MCF 10A (cell line): ENCODE measurements around the gene RASGEF1B. TPM values are rescaled to one million over a fixed set of nuclear protein-coding genes. Genes with fewer than 3 reads are reported as not detected.

Experiments
- BruUV-seq: library from RNA; stranded (reverse); fragments of 400-500 nt; replicated peaks from 2 replicates; lab custom pipeline; 2021; lab: Mats Ljungman, UMichigan
- CTCF ChIA-PET: fragments of 300-600 bp; sonication (Branson Sonifier 250); formaldehyde crosslinking; extraction: SDS; loops from one replicate; lab custom pipeline; 2021; ENCODE audit warnings: antibody characterized with exemption, inconsistent platforms; lab: Yijun Ruan, JAX
- POLR2A ChIA-PET: fragments of 300-600, 350-650 bp; sonication (Branson Sonifier 250); formaldehyde crosslinking; extraction: SDS; loops from one replicate; lab custom pipeline; 2020; ENCODE audit warnings: antibody characterized with exemption, inconsistent platforms; lab: Yijun Ruan, JAX
- DNase-seq: peaks from one replicate; pipeline ENCODE4 v3.0.0-alpha.2; 2018; ENCODE audit not compliant: unreplicated experiment
- H3K27ac Mint-ChIP-seq: one replicate; pipeline ENCODE4 v1.8.0; 2022; ENCODE audit warnings: mild to moderate bottlenecking, low read depth, mixed read lengths; ENCODE audit not compliant: unreplicated experiment
- H3K27me3 Mint-ChIP-seq: one replicate; pipeline ENCODE4 v1.8.0; 2022; ENCODE audit warnings: mixed read lengths; ENCODE audit not compliant: insufficient read depth, unreplicated experiment
- H3K36me3 Mint-ChIP-seq: one replicate; pipeline ENCODE4 v1.8.0; 2022; ENCODE audit warnings: mild to moderate bottlenecking, moderate library complexity, mixed read lengths; ENCODE audit not compliant: insufficient read depth, unreplicated experiment
- H3K4me1 Mint-ChIP-seq: one replicate; pipeline ENCODE4 v1.8.0; 2022; ENCODE audit warnings: mixed read lengths; ENCODE audit not compliant: insufficient read depth, unreplicated experiment
- H3K4me3 Mint-ChIP-seq: one replicate; pipeline ENCODE4 v1.8.0; 2022; ENCODE audit warnings: mild to moderate bottlenecking, moderate library complexity, mixed read lengths; ENCODE audit not compliant: unreplicated experiment
- H3K9me3 Mint-ChIP-seq: one replicate; pipeline ENCODE4 v1.8.0; 2022; ENCODE audit warnings: mixed read lengths; ENCODE audit not compliant: unreplicated experiment
- CTCF ChIP-seq: fragments of 200-600 bp; IDR thresholded peaks from one replicate; pipeline ENCODE4 v1.8.0; 2022; ENCODE audit warnings: antibody characterized with exemption, mild to moderate bottlenecking; ENCODE audit not compliant: unreplicated experiment
- intact Hi-C: fragments of 100-400 bp; cut with micrococcal nuclease; formaldehyde crosslinking; loops from 2 replicates; pipeline ENCODE4 v1.14.1; 2022
- total RNA-seq: library from RNA; stranded (reverse); gene quantifications from 2 replicates; pipeline ENCODE4 v1.2.3, GENCODE V29; 2022

Gene RASGEF1B
- total RNA-seq, 1 experiment from 2014 or later = 5.4 TPM

- DNase-seq = peak; percentile 49
- ChIA-PET CTCF (interaction anchor here (0.5 to 10.7 kb wide), 15 partner anchors 20 to 797 kb away, joined by 3 to 167 read pairs (median 3); no protein-coding TSS in a partner anchor), POLR2A (interaction anchor here (0.5 to 3.2 kb wide), 12 partner anchors 20 to 422 kb away, joined by 3 to 29 read pairs (median 6); no protein-coding TSS in a partner anchor)
- no peaks in the 10 kb centered on the region for H3K9me3 Mint-ChIP-seq
- H3K27me3 Mint-ChIP-seq = no peaks in the 10 kb centered on the region
- H3K4me3 Mint-ChIP-seq = peak overlapping the region; percentile 80
- H3K27ac Mint-ChIP-seq = no peak overlapping the region
- TF ChIP-seq CTCF = peak; percentile 19
- intact Hi-C loops = no loop called here
- BruUV-seq = no TSS peak
- H3K36me3 Mint-ChIP-seq = no peaks in the 10 kb centered on the region
- H3K4me1 Mint-ChIP-seq = peaks cover 19% of the 10 kb centered on the region
Observed at GRCh38 chr4:81472281-81473182, 825 bp upstream of the RASGEF1B start.

- ChIA-PET POLR2A (interaction anchor here (0.6 to 3.2 kb wide), 15 partner anchors 15 to 802 kb away, joined by 3 to 29 read pairs (median 5); no protein-coding TSS in a partner anchor), CTCF (interaction anchor here (0.6 to 10.7 kb wide), 29 partner anchors 8 to 1426 kb away, joined by 3 to 167 read pairs (median 3); no protein-coding TSS in a partner anchor)
- Mint-ChIP-seq H3K36me3 (no peaks in the 10 kb centered on the region), H3K4me3 (peak overlapping the region; percentile 80), H3K27me3 (no peaks in the 10 kb centered on the region), H3K4me1 (peaks cover 27% of the 10 kb centered on the region), H3K27ac (peak overlapping the region; percentile 73), H3K9me3 (no peaks in the 10 kb centered on the region)
- TF ChIP-seq CTCF = no peak
- intact Hi-C loops = loop anchor here (1.0 kb wide), 3 partner anchors 161 to 373 kb away; no protein-coding TSS in a partner anchor
- DNase-seq = no peak
- BruUV-seq = no TSS peak
Observed at GRCh38 chr4:81471298-81471587, 464 bp downstream of the RASGEF1B start.

- ChIA-PET CTCF (interaction anchor here (0.5 to 10.7 kb wide), 32 partner anchors 7 to 1427 kb away, joined by 3 to 167 read pairs (median 3); no protein-coding TSS in a partner anchor), POLR2A (interaction anchor here (0.9 to 3.2 kb wide), 15 partner anchors 13 to 374 kb away, joined by 3 to 29 read pairs (median 5); no protein-coding TSS in a partner anchor)
- BruUV-seq = TSS peak; percentile 90
- Mint-ChIP-seq H3K27ac (peak overlapping the region; percentile 73), H3K36me3 (no peaks in the 10 kb centered on the region), H3K27me3 (no peaks in the 10 kb centered on the region), H3K4me1 (peaks cover 27% of the 10 kb centered on the region), H3K9me3 (no peaks in the 10 kb centered on the region), H3K4me3 (peak overlapping the region; percentile 80)
- intact Hi-C loops = loop anchor here (1.0 kb wide), 3 partner anchors 162 to 374 kb away; no protein-coding TSS in a partner anchor
- no peak for DNase-seq
- TF ChIP-seq CTCF = no peak
Observed at GRCh38 chr4:81470456-81471297, 1.0 kb downstream of the RASGEF1B start.
